Fibroblast of peridontal ligament (primary cell): Measurements from ENCODE around the gene ABLIM2.

ENCODE experiments used
- DNase-seq: peaks from one replicate; pipeline ENCODE4 v3.0.0-alpha.2; 2010; ENCODE audit errors: extremely low read depth

The ABLIM2 gene

GRCh38 chr4:8136972-8137710, 21.5 kb downstream of the ABLIM2 start:
- no peak for DNase-seq

GRCh38 chr4:8136529-8136928, 22.1 kb downstream of the ABLIM2 start:
- DNase-seq = no peak

GRCh38 chr4:8135666-8136065, 22.9 kb downstream of the ABLIM2 start:
- no peak for DNase-seq

- no peak for DNase-seq
Measured at GRCh38 chr4:8133897-8134563, 24.6 kb downstream of the ABLIM2 start.

GRCh38 chr4:8132947-8133705, 25.5 kb downstream of the ABLIM2 start:
- DNase-seq = no peak

- DNase-seq = no peak
Measured at GRCh38 chr4:8132400-8132799, 26.2 kb downstream of the ABLIM2 start.

GRCh38 chr4:8131826-8132225, 26.8 kb downstream of the ABLIM2 start:
- no peak for DNase-seq

GRCh38 chr4:8131210-8131609, 27.4 kb downstream of the ABLIM2 start:
- no peak for DNase-seq

- no peak for DNase-seq
Measured at GRCh38 chr4:8130346-8131066, 28.1 kb downstream of the ABLIM2 start.

- DNase-seq = no peak
Measured at GRCh38 chr4:8129785-8130184, 28.8 kb downstream of the ABLIM2 start.

GRCh38 chr4:8129136-8129535, 29.5 kb downstream of the ABLIM2 start:
- no peak for DNase-seq

GRCh38 chr4:8128100-8128856, 30.3 kb downstream of the ABLIM2 start:
- no peak for DNase-seq

GRCh38 chr4:8127051-8127826, 31.4 kb downstream of the ABLIM2 start:
- no peak for DNase-seq

GRCh38 chr4:8126523-8126922, 32.1 kb downstream of the ABLIM2 start:
- DNase-seq = no peak

- DNase-seq = no peak
Measured at GRCh38 chr4:8125526-8126056, 33.0 kb downstream of the ABLIM2 start.

GRCh38 chr4:8123870-8124269, 34.7 kb downstream of the ABLIM2 start:
- no peak for DNase-seq

GRCh38 chr4:8123389-8123788, 35.2 kb downstream of the ABLIM2 start:
- DNase-seq = no peak

- no peak for DNase-seq
Measured at GRCh38 chr4:8122746-8123145, 35.9 kb downstream of the ABLIM2 start.

- no peak for DNase-seq
Measured at GRCh38 chr4:8121292-8122015, 37.2 kb downstream of the ABLIM2 start.

- no peak for DNase-seq
Measured at GRCh38 chr4:8120501-8120900, 38.1 kb downstream of the ABLIM2 start.
